ENCODE results near the gene SLC25A29.

- TF ChIP-seq, protein P1, sequence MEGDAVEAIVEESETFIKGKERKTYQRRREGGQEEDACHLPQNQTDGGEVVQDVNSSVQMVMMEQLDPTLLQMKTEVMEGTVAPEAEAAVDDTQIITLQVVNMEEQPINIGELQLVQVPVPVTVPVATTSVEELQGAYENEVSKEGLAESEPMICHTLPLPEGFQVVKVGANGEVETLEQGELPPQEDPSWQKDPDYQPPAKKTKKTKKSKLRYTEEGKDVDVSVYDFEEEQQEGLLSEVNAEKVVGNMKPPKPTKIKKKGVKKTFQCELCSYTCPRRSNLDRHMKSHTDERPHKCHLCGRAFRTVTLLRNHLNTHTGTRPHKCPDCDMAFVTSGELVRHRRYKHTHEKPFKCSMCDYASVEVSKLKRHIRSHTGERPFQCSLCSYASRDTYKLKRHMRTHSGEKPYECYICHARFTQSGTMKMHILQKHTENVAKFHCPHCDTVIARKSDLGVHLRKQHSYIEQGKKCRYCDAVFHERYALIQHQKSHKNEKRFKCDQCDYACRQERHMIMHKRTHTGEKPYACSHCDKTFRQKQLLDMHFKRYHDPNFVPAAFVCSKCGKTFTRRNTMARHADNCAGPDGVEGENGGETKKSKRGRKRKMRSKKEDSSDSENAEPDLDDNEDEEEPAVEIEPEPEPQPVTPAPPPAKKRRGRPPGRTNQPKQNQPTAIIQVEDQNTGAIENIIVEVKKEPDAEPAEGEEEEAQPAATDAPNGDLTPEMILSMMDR (IDR thresholded peaks at IDR 0.05) = no peak
- TF ChIP-seq POLR2A (IDR thresholded peaks at IDR 0.05) = no peak
- no peak for TF ChIP-seq POLR2AphosphoS5 (IDR thresholded peaks at IDR 0.05; ENCODE audit: insufficient read depth in 1 of 2, low read depth in 1 of 2)
Observed at GRCh38 chr14:100285913-100286400, 20.3 kb downstream of the SLC25A29 start.
